Neural cell (in vitro differentiated cells): Measurements from ENCODE around the gene TSPOAP1. TPM values are rescaled to one million over a fixed set of nuclear protein-coding genes. Genes with fewer than 3 reads are reported as not detected.

Experiments used
- H2AFZ ChIP-seq: fragments of 200-600, 300-800 bp; sonication (generic), shearing (Covaris generic); 2 replicates; pipeline ENCODE4 v1.6.0; 2014; ENCODE audit warnings: low read depth, mild to moderate bottlenecking, antibody characterized with exemption, low read length, moderate library complexity
- H3F3A ChIP-seq: fragments of 200-600 bp; shearing (Covaris generic); 2 replicates; pipeline ENCODE4 v1.6.1; 2016; ENCODE audit warnings: mild to moderate bottlenecking, moderate library complexity, mixed read lengths, antibody characterized with exemption, low read length; ENCODE audit not compliant: insufficient read depth, poor library complexity, severe bottlenecking
- H3K27ac ChIP-seq: fragments of 200-600, 300-800 bp; sonication (generic), shearing (Covaris generic); 2 replicates; pipeline ENCODE4 v1.5.1; 2014; ENCODE audit warnings: mild to moderate bottlenecking, low read length, moderate library complexity
- H3K27me3 ChIP-seq: fragments of 300-800, 200-600 bp; sonication (generic), shearing (Covaris generic); 2 replicates; pipeline ENCODE4 v1.6.0; 2014; ENCODE audit warnings: mild to moderate bottlenecking, low read depth, low read length, moderate library complexity; ENCODE audit not compliant: insufficient read depth
- H3K36me3 ChIP-seq: fragments of 300-800, 200-600 bp; sonication (generic), shearing (Covaris generic); 2 replicates; pipeline ENCODE4 v1.5.1; 2014; ENCODE audit warnings: mild to moderate bottlenecking, antibody characterized with exemption, low read length, moderate library complexity; ENCODE audit not compliant: insufficient read depth
- H3K4me2 ChIP-seq: fragments of 300-800, 200-600 bp; sonication (generic), shearing (Covaris generic); 2 replicates; pipeline ENCODE4 v1.6.0; 2014; ENCODE audit warnings: mild to moderate bottlenecking, low read length
- H3K4me3 ChIP-seq: fragments of 300-800, 200-600 bp; sonication (generic), shearing (Covaris generic); 2 replicates; pipeline ENCODE4 v1.5.1; 2014; ENCODE audit warnings: mild to moderate bottlenecking, low read length, moderate library complexity
- H3K79me2 ChIP-seq: fragments of 200-600 bp; shearing (Covaris generic); replicated peaks from 2 replicates; pipeline ENCODE4 v1.6.0; 2014; ENCODE audit warnings: mild to moderate bottlenecking, low read length, moderate library complexity; ENCODE audit not compliant: insufficient read depth
- H3K9ac ChIP-seq: fragments of 300-800, 200-600 bp; sonication (generic), shearing (Covaris generic); 2 replicates; pipeline ENCODE4 v1.6.1; 2016; ENCODE audit warnings: mild to moderate bottlenecking, low read length, mixed read lengths
- H3K9me2 ChIP-seq: fragments of 200-600 bp; shearing (Covaris generic); 2 replicates; pipeline ENCODE4 v1.6.1; 2016; ENCODE audit warnings: mild to moderate bottlenecking, low read length, mixed read lengths; ENCODE audit not compliant: insufficient read depth
- H3K9me3 ChIP-seq: fragments of 200-600, 300-800 bp; sonication (generic), shearing (Covaris generic); 2 replicates; pipeline ENCODE4 v1.6.1; 2016; ENCODE audit warnings: mild to moderate bottlenecking, mixed run types, low read length, moderate library complexity, mixed read lengths
- H4K20me1 ChIP-seq: fragments of 200-600 bp; shearing (Covaris generic); 2 replicates; pipeline ENCODE4 v1.6.1; 2016; ENCODE audit warnings: mild to moderate bottlenecking, mixed run types; ENCODE audit not compliant: insufficient read depth
- EP300 ChIP-seq: fragments of 450-650 bp; conservative IDR thresholded peaks from 2 replicates; pipeline ENCODE4 v1.6.1; 2014; ENCODE audit warnings: antibody characterized with exemption, mild to moderate bottlenecking, moderate library complexity; ENCODE audit not compliant: poor library complexity, severe bottlenecking
- EZH2 ChIP-seq: fragments of 200-600, 300-800 bp; shearing (Covaris generic), sonication (generic); IDR thresholded peaks from 2 replicates; pipeline ENCODE4 v1.6.1; 2014; ENCODE audit warnings: antibody characterized with exemption, low read length, borderline replicate concordance, mild to moderate bottlenecking; ENCODE audit not compliant: insufficient read depth, poor library complexity, severe bottlenecking
- MXI1 ChIP-seq: fragments of 450-650 bp; conservative IDR thresholded peaks from 2 replicates; pipeline ENCODE4 v1.6.1; 2014; ENCODE audit warnings: antibody characterized with exemption, mild to moderate bottlenecking; ENCODE audit not compliant: poor library complexity, severe bottlenecking
- POLR2AphosphoS5 ChIP-seq: IDR thresholded peaks from 2 replicates; pipeline ENCODE4 v1.6.1; 2012
- RAD21 ChIP-seq: fragments of 450-650 bp; conservative IDR thresholded peaks from 2 replicates; pipeline ENCODE4 v1.6.1; 2014; ENCODE audit warnings: antibody characterized with exemption, mild to moderate bottlenecking, moderate library complexity
- SMC3 ChIP-seq: fragments of 450-650 bp; conservative IDR thresholded peaks from 2 replicates; pipeline ENCODE4 v1.6.1; 2014; ENCODE audit warnings: antibody characterized with exemption, mild to moderate bottlenecking, moderate library complexity; ENCODE audit not compliant: poor library complexity
- TAF1 ChIP-seq: IDR thresholded peaks from 2 replicates; pipeline ENCODE4 v1.6.1; 2012; ENCODE audit warnings: low read depth
- polyA plus RNA-seq: library from polyadenylated mRNA; depleted of rRNA; stranded (reverse); fragments of >200 nt; gene quantifications from 2 replicates; pipeline ENCODE4 v1.2.3, GENCODE V29; 2014
- TF ChIP-seq, protein P1 (sequence below): fragments of 450-650 bp; IDR thresholded peaks from 2 replicates; pipeline ENCODE4 v1.5.1; 2014; ENCODE audit warnings: antibody characterized with exemption, mild to moderate bottlenecking, moderate library complexity; ENCODE audit not compliant: poor library complexity, severe bottlenecking
- TF ChIP-seq, protein P2 (sequence below): IDR thresholded peaks from 2 replicates; pipeline ENCODE4 v1.6.1; 2012; ENCODE audit warnings: borderline replicate concordance

Gene TSPOAP1
- polyA plus RNA-seq, 1 donor from 2014 or later: 103 TPM

DNA sequence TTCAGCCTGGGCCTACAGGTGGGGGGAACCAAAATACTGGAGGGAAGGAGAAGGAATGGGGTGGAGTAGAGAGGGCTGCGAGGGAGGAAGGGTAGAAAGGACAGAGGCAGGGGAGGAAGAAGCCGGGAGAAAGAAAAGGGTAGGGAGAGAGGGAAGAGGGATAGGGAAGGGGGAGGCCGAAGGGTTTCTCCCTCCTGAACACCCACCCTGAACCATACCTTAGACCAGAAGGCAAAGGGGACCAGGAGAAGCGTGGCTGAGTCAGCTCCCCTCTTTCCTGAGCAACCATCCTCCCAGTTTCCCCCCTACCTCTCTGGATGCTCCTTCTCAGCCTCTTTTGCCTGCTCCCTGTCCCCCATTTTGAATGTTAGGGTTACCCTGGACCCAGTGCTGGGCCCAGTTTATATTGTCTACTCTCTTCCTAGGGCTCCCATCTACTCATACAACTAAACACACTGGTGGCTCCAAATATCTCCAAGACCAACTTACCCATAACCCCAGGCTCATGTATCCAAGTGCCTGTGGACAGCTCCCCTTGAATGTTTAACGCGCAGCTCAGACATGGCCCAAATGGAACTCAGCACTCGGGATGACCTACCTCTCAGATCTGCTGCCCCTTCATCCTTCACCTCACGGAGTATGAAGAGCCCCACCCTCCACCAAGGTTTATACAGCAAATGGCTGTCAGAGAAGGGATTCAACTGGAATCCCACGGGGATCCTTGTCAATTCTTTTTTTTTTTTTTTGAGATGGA lies 7.8 kb downstream of the TSPOAP1 start:
- Histone ChIP-seq H3K27me3 (no peaks in the 10 kb centered on the region), H3K36me3 (no peaks in the 10 kb centered on the region)

DNA sequence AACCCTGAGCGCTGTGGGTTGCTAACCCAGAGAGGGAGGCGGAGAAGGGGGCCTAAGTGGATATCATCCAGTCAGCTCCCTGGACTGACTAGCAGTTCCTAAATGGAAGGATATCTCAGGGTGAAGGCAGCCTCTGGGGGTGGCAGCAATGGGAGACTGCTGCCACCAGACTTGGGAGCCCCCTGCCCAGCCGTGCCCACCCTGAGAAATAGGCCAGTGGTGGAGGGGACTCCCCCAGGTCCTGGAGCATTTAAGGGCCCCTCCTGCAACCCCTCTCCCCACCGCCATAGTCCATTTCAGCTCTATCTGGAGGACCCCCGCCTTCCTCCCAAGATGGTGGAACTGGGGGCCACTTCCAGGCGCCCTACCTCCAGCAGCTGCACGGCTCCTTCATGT lies 8.4 kb downstream of the TSPOAP1 start:
- Histone ChIP-seq H3K27me3 (no peaks in the 10 kb centered on the region), H3K36me3 (no peaks in the 10 kb centered on the region), H3K9me2 (no peaks in the 10 kb centered on the region), H3K27ac (no peak overlapping the region), H3K4me2 (no peak overlapping the region), H3K9ac (no peak overlapping the region), H2AFZ (no peak overlapping the region), H3K9me3 (no peaks in the 10 kb centered on the region), H3K4me3 (no peak overlapping the region), H3F3A (no peaks in the 10 kb centered on the region), H4K20me1 (no peaks in the 10 kb centered on the region), H3K79me2 (peaks cover 5% of the 10 kb centered on the region)
- TF ChIP-seq POLR2AphosphoS5: no peak

More for the DNA sequence above, 7.8 kb downstream of the TSPOAP1 start:
- Histone ChIP-seq H3K9me3 (no peaks in the 10 kb centered on the region), H3K4me2 (no peak overlapping the region), H2AFZ (no peak overlapping the region), H3K4me3 (no peak overlapping the region), H3K79me2 (peaks cover 11% of the 10 kb centered on the region), H3K27ac (no peak overlapping the region), H3K9me2 (no peaks in the 10 kb centered on the region), H3F3A (no peaks in the 10 kb centered on the region), H4K20me1 (no peaks in the 10 kb centered on the region), H3K9ac (no peak overlapping the region)
- TF ChIP-seq, protein P1, sequence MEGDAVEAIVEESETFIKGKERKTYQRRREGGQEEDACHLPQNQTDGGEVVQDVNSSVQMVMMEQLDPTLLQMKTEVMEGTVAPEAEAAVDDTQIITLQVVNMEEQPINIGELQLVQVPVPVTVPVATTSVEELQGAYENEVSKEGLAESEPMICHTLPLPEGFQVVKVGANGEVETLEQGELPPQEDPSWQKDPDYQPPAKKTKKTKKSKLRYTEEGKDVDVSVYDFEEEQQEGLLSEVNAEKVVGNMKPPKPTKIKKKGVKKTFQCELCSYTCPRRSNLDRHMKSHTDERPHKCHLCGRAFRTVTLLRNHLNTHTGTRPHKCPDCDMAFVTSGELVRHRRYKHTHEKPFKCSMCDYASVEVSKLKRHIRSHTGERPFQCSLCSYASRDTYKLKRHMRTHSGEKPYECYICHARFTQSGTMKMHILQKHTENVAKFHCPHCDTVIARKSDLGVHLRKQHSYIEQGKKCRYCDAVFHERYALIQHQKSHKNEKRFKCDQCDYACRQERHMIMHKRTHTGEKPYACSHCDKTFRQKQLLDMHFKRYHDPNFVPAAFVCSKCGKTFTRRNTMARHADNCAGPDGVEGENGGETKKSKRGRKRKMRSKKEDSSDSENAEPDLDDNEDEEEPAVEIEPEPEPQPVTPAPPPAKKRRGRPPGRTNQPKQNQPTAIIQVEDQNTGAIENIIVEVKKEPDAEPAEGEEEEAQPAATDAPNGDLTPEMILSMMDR: no peak
- no peak for TF ChIP-seq TAF1
- no peak for TF ChIP-seq MXI1
- TF ChIP-seq RAD21: no peak
- TF ChIP-seq EZH2: no peak
- no peak for TF ChIP-seq POLR2AphosphoS5
- TF ChIP-seq, protein P2, sequence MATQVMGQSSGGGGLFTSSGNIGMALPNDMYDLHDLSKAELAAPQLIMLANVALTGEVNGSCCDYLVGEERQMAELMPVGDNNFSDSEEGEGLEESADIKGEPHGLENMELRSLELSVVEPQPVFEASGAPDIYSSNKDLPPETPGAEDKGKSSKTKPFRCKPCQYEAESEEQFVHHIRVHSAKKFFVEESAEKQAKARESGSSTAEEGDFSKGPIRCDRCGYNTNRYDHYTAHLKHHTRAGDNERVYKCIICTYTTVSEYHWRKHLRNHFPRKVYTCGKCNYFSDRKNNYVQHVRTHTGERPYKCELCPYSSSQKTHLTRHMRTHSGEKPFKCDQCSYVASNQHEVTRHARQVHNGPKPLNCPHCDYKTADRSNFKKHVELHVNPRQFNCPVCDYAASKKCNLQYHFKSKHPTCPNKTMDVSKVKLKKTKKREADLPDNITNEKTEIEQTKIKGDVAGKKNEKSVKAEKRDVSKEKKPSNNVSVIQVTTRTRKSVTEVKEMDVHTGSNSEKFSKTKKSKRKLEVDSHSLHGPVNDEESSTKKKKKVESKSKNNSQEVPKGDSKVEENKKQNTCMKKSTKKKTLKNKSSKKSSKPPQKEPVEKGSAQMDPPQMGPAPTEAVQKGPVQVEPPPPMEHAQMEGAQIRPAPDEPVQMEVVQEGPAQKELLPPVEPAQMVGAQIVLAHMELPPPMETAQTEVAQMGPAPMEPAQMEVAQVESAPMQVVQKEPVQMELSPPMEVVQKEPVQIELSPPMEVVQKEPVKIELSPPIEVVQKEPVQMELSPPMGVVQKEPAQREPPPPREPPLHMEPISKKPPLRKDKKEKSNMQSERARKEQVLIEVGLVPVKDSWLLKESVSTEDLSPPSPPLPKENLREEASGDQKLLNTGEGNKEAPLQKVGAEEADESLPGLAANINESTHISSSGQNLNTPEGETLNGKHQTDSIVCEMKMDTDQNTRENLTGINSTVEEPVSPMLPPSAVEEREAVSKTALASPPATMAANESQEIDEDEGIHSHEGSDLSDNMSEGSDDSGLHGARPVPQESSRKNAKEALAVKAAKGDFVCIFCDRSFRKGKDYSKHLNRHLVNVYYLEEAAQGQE: no peak
- no peak for TF ChIP-seq SMC3
- no peak for TF ChIP-seq EP300
